ENCODE data around the gene NDUFAF2.

GRCh38 chr5:61044545-61044944, 99.5 kb downstream of the NDUFAF2 start:
- TF ChIP-seq CTCF (IDR thresholded peaks at IDR 0.05) (no peak), EP300 (IDR thresholded peaks at IDR 0.05) (no peak)

Data from gastroesophageal sphincter (tissue), 3 donors.